SHP77 treated with DMSO at 0.1 percent for 48 hours (cell line): ENCODE measurements around the gene RPS28.
"Not testable (repeated sequence)": the region's sequence is repeated elsewhere in the genome, so short reads cannot be mapped to it uniquely, and the experiment has no call there.

Source experiments
- DNase-seq: peaks from one replicate; lab custom pipeline; 2025; lab: John Stamatoyannopoulos, UW

Gene RPS28

DNA sequence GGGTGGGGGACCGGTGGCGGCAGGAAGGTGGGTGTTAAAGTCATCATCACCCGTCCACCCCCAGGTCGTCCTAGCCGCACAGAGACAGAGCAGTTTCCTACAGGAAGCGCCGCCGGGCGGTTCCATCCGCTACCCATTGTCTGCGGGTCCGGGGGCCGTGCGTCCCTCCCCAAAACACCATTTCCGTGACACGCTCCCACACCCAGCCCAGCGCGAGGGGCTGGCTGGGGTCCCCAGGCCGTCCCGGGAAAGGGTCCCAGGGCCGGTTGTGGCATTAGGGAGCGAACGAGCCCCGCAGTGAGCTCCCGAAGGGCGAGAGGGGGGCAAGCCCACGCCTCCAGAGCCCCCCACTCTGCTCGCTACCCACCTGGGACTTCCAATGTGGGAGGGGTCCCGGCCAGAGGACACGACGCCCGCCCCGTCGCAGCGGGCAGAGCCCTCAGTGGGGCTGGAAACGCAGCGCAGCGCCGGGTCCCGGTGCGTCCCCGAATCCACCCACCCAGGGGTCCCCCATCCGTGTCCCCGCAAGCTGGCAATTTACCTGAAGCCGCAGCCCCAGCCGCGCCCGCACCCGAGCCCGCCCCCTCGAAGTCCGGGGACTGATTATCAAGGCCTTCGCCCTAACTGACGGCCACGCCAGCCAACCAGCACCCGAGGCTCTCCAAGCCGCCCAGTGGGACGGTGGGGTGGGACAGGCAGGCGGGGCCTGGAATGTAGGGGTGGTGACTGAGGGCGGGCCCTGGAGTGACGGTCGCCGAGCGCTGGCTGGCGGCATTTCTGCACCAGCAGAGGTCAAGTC, 21.6 kb downstream of the RPS28 start, which contains the start of gene KANK3:
Gene KANK3, minus strand, starts transcription at position 579 of the 799 bp plus-strand sequence. CDS start 5,434 bp downstream, outside the sequence.
- no peak for DNase-seq

DNA sequence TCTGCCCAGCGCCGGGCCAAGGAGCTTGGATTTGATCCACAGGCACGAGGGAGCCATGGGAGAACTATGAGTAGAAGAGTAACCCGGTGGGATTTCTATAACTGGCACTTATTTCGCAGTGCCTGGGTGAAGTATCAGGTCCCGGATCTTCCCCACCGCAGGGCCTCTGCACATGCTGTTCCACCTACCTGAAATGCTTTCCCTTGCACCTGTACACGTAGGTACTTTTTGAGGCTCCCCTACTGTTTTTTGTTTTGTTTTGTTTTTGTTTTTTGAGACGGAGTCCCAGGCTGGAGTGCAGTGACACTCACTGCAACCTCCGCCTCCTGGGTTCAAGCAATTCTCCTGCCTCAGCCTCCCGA, 22.2 kb downstream of the RPS28 start:
- DNase-seq: no peak

DNA sequence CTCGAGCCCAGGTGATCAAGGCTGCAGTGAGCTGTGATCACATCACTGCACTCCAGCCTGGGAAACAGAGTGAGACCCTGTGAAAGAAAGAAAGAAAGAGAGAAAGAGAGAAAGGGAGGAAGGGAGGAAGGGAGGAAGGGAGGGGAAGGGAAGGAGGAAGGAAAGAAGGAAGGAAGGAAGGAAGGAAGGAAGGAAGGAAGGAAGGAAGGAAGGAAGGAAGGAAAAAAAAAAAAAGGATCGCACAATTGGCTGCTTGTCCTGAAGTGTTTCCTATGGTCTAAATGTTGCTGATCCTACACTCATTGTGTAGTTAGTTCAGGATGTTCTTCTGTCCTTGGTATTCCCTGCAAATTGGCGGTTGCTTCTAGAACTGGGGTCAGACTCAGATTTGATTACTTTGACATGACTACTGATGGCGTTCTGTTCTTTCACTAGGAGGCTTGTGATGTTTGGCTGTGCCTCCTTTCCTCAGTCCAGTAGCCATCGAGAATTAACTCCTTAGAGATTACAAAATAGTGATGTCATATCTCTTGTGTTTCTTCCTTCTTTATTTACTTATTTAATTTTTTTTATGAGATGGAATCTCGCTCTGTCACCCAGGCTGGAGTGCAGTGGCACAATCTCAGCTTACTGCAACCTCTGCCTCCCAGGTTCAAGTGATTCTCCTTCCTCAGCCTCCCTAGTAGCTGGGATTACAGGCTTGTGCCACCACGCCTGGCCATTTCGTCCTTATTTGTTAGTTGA, 28.5 kb downstream of the RPS28 start:
- not testable (repeated sequence) for DNase-seq

DNA sequence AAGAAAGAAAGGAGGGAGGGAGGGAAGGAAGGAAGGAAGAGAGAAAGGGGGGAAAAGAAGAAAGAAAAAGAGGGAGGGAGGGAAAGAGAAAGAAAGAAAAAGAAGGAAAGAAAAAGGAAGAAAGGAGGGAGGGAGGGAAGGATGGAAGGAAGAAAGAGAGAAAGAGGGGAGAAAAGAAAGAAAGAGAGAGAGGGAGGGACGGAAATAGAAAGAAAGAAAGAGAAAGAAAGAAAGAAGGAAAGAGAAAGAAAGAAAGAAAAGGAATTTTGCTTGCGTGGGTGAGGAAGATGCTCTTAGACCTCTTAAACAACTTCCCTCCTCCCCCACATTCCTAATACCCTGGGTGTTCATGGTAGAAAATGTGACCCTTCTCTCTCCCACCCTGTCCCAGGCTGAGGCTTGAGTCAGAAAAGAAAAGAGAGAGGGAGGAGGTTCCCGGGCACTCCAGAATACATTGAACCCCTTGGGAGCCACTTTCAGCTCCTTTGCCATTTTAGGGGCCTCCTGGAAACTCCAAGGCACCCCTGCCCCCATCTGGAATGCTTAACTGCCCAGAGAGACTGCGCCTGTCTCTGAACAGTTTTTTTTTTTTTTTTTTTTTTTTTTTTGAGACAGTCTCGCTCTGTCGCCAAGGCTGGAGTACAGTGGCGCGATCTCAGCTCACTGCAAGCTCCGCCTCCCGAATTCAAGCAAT, 31.0 kb downstream of the RPS28 start:
- DNase-seq: no peak

DNA sequence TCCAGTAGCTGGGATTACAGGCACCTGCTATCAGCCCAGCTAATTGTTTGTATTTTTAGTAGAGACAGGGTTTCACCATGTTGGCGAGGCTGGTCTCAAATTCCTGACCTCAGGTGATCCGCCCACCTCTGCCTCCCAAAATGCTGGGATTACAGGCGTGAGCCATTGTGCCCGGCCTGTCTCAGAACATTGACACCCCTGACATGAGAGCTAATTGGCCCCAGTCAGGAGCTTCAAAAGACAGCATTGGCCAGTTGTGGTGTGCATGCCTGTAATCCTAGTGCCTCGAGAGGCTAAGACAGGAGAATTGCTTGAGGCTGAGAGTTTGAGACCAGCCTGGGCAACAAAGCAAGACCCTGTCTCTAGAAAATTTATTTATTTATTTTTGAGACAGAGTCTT, 31.5 kb downstream of the RPS28 start:
- not testable (repeated sequence) for DNase-seq

DNA sequence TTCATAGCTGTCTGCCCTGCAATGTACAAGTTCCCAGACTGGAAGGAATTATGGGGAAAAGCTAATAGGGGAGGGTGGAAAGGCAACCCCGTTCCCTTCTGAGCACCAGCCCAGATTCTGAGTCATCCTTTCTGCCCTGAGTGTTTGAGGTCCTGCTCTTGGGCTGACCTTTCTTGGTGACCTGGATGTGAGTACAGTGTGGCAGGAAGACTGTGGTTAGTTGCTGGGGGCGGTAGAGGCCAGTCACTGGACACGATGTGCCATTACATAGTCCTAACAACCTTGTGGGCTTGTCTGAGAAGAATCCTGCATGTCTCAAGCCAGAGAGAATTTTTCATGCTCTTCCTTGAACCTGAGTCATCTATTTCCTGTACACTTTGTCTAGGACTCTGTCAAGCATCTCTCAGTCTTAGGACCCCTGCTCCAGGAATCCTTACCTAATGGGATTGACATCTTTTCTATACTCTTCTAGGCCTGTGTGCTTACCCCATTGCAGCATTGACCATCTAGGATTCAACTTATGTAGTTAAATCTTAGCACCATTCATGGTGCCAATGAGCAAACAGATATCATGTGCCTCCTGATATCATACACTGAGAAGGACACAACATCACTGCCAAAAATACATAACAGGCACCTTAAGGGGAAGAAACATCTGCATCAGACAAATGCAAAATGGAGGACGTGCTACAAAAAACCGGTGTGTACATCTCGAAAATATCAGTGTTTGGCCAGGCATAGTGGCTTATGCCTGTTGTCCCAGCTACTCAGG, 34.5 kb downstream of the RPS28 start:
- no peak for DNase-seq

DNA sequence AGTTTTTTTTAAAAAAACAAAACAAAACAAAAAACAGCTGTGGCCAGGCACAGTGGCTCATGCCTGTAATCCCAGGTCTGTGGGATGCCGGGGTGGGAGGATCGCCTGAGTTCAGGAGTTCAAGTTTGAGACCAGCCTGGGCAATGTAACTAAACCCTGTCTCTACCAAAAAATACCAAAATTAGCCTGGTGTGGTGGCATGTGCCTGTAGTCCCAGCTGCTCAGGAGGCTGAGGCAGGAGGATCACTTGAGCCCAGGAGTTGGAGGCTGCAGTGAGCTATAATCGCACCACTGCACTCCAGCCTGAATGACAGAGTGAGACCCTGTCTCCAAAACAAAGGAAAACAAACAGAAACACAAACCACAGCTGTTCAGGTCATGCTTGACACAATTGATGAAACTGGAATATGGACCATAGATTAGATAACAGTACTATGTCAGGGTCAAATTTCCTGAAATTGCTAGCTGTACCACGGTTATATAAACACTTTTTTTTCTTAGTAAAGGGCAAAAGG, 35.8 kb downstream of the RPS28 start:
- no peak for DNase-seq

DNA sequence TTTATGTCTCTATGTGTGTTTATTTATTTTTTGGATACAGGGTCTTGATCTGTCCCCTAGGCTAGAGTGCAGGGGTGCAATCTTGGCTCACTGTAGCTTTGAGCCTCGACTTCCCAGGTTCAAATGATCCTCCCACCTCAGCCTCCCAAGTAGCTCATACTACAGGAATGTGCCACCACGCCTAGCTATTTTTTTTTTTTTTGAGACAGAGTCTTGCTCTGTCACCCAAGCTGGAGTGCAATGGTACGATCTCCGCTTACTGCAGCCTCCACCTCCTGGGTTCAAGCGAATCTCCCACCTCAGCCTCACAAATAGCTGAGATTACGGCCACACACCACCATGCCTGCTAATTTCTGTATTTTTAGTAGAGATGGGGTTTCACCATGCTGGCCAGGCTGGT, 37.7 kb downstream of the RPS28 start:
- DNase-seq: no peak

DNA sequence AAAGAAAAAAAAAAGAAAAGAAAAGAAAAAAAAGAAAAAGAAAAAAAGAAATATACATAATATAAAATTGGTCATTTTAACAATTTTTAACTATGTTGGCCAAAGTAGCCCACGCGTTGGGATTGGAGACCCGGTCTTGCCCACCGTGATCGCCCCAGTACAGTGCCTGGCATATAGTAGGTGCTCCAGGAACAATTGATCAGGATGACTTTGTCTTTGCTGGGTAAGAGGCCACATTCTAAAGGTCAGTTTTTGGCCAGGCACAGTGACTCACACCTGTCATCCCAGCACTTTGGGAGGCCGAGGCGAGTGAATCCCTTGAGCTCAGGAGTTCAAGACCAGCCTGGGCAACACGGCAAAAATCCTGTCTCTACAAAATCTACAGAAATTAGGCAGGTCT, 38.9 kb downstream of the RPS28 start:
- DNase-seq: no peak

DNA sequence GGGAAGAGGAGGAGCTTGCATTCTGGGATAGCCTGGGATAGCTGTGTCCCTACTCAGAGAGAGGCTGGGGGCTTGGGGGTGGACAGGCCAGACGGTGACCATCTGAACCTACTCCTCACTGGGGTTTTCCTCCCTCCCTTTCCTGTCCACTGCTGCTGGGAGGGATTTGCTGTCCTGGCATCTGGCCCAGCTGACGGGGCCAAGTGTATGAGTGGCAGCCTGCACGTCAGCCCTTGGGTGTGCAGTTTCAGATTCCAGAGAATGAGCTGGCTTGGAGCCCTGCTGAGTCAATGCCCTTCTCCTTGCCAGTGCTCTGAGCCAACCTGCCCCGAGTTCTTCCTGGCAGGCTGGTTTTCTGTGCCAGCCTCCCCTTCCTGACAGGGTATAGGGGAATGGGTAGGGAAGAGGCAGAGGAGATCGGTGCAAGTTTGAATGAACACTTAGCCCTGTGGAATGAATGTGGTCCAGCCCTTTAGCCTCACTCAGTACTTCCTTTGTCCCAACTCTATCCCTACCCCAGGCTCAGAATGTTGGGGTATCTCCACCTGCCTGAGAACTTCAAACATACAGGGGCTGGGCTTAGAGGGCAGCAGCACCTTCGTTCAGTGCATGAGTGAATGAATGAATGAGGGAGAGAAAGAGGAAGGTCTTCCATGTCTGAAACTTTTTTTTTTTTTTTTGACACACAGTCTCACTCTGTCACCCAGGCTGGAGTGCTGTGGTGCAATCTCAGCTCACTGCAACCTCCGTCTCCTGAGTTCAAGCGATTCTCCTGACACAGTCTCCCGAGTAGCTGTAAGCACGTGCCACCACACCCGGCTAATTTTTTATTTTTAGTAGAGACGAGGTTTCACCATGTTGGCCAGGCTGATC, 40.9 kb downstream of the RPS28 start:
- DNase-seq: peak; percentile 87

DNA sequence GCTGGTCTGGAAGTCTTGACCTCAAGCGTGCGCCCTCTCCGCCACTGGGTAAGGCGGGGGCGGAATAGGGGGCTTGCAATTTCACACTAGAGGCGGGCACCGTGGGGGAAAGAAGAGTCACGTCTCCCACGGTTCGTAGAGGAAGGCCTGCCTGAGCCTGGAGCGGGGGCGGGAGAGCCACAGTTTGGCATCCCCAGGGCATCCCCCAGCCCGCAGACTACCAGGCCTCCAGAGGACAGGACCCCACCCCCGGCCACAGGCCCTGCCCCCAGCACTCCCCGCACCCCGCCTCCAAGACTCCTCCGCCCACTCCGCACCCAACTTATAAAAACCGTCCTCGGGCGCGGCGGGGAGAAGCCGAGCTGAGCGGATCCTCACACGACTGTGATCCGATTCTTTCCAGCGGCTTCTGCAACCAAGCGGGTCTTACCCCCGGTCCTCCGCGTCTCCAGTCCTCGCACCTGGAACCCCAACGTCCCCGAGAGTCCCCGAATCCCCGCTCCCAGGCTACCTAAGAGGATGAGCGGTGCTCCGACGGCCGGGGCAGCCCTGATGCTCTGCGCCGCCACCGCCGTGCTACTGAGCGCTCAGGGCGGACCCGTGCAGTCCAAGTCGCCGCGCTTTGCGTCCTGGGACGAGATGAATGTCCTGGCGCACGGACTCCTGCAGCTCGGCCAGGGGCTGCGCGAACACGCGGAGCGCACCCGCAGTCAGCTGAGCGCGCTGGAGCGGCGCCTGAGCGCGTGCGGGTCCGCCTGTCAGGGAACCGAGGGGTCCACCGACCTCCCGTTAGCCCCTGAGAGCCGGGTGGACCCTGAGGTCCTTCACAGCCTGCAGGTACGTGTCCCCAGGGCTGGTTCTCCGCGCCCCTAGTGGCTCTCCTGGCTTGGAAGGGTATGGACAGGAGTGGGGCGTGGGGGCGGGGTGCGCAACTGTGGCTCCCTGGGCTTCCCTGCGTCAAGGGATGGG, 42.8 kb downstream of the RPS28 start, which contains the start of gene ANGPTL4:
Gene ANGPTL4, plus strand, starts transcription at position 353 of the 969 bp plus-strand sequence. Its CDS starts 167 bp downstream, at position 520.
- DNase-seq: no peak

DNA sequence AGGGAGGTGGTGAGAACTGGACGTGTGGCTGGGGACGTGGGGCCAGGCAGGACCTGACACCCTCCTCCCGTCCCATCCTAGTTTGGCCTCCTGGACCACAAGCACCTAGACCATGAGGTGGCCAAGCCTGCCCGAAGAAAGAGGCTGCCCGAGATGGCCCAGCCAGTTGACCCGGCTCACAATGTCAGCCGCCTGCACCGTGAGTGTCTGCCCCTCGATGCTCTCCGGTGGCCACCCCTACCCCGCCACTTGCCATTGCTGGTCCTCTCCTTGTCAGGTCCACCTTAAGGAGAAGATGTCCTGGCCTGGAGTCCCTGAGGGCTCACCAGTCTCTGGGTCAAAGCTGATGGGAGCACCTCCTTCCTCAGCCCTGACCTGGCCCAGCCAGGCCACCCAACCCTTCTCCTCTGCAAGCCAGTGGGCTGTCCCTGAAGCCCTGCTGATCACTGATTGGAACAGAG, 44.9 kb downstream of the RPS28 start:
- no peak for DNase-seq

DNA sequence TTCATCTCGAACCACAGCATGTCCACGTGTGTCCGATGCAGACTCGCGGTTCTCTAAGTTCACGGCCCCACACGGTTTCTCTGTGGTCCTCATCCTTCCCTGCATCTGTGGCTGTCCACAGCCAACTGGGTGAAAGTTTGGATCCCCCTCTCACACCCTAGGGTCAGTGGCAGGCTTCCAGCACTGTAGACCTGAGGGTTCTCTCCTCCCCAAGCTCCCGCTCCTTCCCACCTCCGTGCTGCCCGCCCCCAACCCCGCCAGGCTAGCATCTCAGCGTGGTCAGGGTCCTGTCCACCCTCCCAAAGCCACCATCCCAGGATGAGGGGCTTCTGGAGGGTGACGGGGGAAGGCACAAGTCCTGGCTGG, 45.6 kb downstream of the RPS28 start:
- DNase-seq: no peak

DNA sequence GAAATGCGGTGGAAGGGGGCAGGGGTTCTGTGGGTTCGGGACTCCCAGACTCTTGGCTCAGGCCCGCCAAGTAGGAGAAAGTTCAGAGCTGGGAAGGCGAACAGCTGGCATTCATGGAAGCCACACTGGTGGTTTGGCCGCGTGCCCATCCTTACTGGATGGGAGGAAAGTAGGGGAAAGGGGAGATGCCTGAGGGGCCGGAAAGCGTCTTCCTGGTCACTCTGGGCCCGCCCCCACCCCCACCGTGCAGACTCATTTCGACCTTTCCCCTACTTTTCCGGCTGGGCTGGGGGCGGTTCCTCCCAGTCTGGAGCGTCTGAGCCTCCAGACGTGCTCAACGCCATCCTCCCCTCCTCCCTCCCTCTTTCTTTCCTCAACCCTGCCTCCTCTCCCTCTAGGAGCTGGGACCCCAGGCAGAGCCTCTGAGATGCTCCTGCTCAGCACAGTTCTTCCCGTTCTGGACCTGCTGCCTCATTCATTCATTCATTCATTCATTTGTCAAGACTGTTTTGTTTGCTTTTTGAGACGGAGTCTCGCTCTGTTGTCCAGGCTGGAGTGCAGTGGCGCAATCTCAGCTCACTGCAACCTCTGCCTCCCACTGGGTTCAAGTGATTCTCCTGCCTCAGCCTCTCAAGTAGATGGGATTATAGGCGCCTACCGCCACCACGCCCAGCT, 46.2 kb downstream of the RPS28 start:
- peak; percentile 13 for DNase-seq

DNA sequence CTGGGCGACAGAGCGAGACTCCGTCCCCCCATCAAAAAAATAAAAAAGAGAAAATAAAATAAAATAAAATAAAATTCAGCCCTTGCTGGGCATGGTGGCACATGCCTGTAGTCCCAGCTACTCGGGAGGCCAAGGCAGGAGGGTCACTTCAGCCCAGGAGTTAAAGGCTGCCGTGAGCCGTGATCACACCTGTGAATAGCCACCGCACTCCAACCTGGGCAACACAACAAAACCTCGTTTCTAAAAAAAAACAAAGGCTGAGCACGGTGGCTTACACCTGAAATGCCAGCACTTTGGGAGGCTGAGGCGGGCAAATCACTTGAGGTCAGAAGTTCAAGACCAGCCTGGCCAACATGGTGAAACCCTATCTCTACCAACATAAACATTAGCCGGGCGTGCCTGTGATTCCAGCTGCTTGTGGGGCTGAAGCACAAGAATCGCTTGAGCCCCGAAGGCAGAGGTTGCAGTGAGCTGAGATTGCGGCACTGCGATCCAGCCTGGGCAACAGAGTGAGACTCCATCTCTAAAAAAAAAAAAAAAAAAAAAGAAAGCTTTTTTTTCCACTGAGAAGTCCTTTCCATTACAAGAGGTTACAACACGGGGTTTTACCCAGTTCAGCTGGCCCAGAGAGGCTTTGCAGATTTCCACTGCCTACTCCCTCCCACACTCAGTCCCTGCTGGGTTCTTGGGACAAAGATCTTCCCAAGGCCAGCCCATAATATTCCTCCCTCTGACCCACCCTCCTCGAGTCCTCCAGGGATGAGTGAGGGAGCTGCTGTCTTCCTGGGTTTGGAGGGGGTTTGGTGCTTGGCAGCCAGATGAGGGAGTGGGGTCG, 49.1 kb downstream of the RPS28 start:
- DNase-seq: no peak

DNA sequence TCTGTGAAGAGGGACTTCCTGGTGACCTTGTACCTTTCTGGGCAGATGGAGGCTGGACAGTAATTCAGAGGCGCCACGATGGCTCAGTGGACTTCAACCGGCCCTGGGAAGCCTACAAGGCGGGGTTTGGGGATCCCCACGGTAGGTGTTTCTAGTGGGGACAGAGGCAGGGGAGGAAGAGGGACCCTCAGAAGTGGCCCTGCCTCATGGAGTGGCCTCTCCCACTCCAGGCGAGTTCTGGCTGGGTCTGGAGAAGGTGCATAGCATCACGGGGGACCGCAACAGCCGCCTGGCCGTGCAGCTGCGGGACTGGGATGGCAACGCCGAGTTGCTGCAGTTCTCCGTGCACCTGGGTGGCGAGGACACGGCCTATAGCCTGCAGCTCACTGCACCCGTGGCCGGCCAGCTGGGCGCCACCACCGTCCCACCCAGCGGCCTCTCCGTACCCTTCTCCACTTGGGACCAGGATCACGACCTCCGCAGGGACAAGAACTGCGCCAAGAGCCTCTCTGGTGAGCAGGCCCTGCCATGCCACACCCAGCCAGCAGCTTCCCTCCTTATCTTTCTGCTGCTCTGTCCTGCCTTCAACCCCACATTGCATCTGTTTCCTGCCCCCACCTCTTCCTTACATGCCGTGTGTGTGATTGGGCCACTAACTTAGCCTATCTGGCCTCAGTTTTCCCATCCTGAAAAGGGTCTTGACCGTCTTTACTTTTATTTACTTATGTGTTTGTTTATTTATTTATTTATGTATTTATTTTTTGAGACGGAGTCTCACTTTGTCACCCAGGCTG, 49.9 kb downstream of the RPS28 start:
- DNase-seq: no peak
